Measurements from ENCODE around the gene SPDL1.

Gene SPDL1

DNA sequence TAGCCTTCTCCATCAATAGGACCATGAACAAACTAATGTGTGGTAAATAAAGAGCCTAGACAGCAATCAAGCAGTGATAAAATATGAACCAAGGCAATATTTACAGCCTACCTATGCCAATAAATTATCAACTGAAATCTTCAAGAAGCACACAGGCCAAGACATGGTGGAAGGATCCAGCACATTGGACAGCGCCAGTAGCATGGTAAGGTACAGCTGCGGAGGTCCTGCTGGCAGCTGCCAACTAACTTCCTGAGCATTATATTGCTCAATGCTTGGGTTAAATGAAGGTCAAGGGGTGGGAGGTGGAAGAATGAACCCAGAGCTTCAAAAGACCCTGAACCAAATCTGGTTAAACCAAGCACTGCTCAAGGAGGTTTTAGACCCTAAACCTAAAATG is 16.5 kb upstream of the SPDL1 start:
- no peak overlapping the region for H3K4me3 ChIP-seq (replicated peaks; ENCODE audit: insufficient read depth, low read length)
- H3K27ac ChIP-seq (replicated peaks) = no peak overlapping the region
- H3K27me3 ChIP-seq (ENCODE audit: insufficient read depth, poor library complexity, severe bottlenecking) = peaks cover 7% of the 10 kb centered on the region
- TF ChIP-seq CTCF (IDR thresholded peaks at IDR 0.05; ENCODE audit: insufficient read depth, low read length) = no peak
- peak; percentile 98 for TF ChIP-seq REST (IDR thresholded peaks at IDR 0.05; ENCODE audit: insufficient replicate concordance, low read depth)
- no peak for TF ChIP-seq POLR2AphosphoS5 (IDR thresholded peaks at IDR 0.05; ENCODE audit: low read depth)
- no peak for TF ChIP-seq SPI1 (IDR thresholded peaks at IDR 0.05; ENCODE audit: borderline replicate concordance, low read depth)
- DNase-seq (ENCODE audit: low read depth in 1 of 2, low spot score in 1 of 2) = peak in 1 of 2 experiments; percentile 28

- H3K4me3 ChIP-seq (replicated peaks; ENCODE audit: insufficient read depth, low read length) = no peak overlapping the region
- no peak overlapping the region for H3K27ac ChIP-seq (replicated peaks)
- TF ChIP-seq POLR2AphosphoS5 (IDR thresholded peaks at IDR 0.05; ENCODE audit: low read depth) (no peak), REST (IDR thresholded peaks at IDR 0.05; ENCODE audit: insufficient replicate concordance, low read depth) (no peak), CTCF (IDR thresholded peaks at IDR 0.05; ENCODE audit: insufficient read depth, low read length) (no peak), SPI1 (IDR thresholded peaks at IDR 0.05; ENCODE audit: borderline replicate concordance, low read depth) (no peak), GABPA (IDR thresholded peaks at IDR 0.05; ENCODE audit: low read depth) (no peak)
- H3K27me3 ChIP-seq (ENCODE audit: insufficient read depth, poor library complexity, severe bottlenecking) = peaks cover 6% of the 10 kb centered on the region
- no peak for DNase-seq (ENCODE audit: low read depth in 1 of 2, low spot score in 1 of 2)
Measured at GRCh38 chr5:169569513-169569912, 14.1 kb upstream of the SPDL1 start.

- TF ChIP-seq SPI1 (IDR thresholded peaks at IDR 0.05; ENCODE audit: borderline replicate concordance, low read depth) (no peak), REST (IDR thresholded peaks at IDR 0.05; ENCODE audit: insufficient replicate concordance, low read depth) (no peak), POLR2AphosphoS5 (IDR thresholded peaks at IDR 0.05; ENCODE audit: low read depth) (no peak), CTCF (IDR thresholded peaks at IDR 0.05; ENCODE audit: insufficient read depth, low read length) (no peak), GABPA (IDR thresholded peaks at IDR 0.05; ENCODE audit: low read depth) (no peak)
- Histone ChIP-seq H3K27ac (replicated peaks) (no peak overlapping the region), H3K4me3 (replicated peaks; ENCODE audit: insufficient read depth, low read length) (no peak overlapping the region), H3K27me3 (ENCODE audit: insufficient read depth, poor library complexity, severe bottlenecking) (peaks cover 15% of the 10 kb centered on the region)
- DNase-seq (ENCODE audit: low read depth in 1 of 2, low spot score in 1 of 2) = no peak
Measured at GRCh38 chr5:169571355-169571754, 12.2 kb upstream of the SPDL1 start.
